SK-N-SH (cell line): Measurements from ENCODE around the gene RRP7A.
"Not testable (repeated sequence)": the region's sequence is repeated elsewhere in the genome, so short reads cannot be mapped to it uniquely, and the experiment has no call there.

ENCODE experiments used
- ELF1 ChIP-seq: IDR thresholded peaks from 2 replicates; pipeline ENCODE4 v1.4.0; 2012
- EP300 ChIP-seq, 2 experiments: IDR thresholded peaks; 2 replicates each; pipeline versions ENCODE4 v1.4.0 to v1.6.1; 2012; ENCODE audit warnings: borderline replicate concordance in 1 of 2, low read depth in 1 of 2, low read length in 1 of 2
- EZH2phosphoT487 ChIP-seq: fragments of 200-600 bp; sonication (generic); IDR thresholded peaks from 2 replicates; pipeline ENCODE4 v1.6.1; 2017; ENCODE audit warnings: low read depth, mixed run types, mild to moderate bottlenecking, antibody characterized with exemption, moderate library complexity, borderline replicate concordance
- IRF3 ChIP-seq: fragments of 150-350 bp; IDR thresholded peaks from 2 replicates; pipeline ENCODE4 v1.6.1; 2016; ENCODE audit warnings: mild to moderate bottlenecking, low read depth, low read length
- MEF2A ChIP-seq: IDR thresholded peaks from 2 replicates; pipeline ENCODE4 v1.4.0; 2012; ENCODE audit warnings: low read depth, borderline replicate concordance
- NFIC ChIP-seq: IDR thresholded peaks from 2 replicates; pipeline ENCODE4 v1.4.0; 2012; ENCODE audit warnings: borderline replicate concordance
- POLR2AphosphoS5 ChIP-seq: IDR thresholded peaks from 2 replicates; pipeline ENCODE4 v1.6.1; 2012; ENCODE audit warnings: low read depth, low read length
- RAD21 ChIP-seq: IDR thresholded peaks from 2 replicates; pipeline ENCODE4 v1.6.1; 2012; ENCODE audit warnings: mild to moderate bottlenecking, low read length
- RCOR1 ChIP-seq: fragments of 150-350 bp; IDR thresholded peaks from 2 replicates; pipeline ENCODE4 v1.6.1; 2017; ENCODE audit warnings: antibody characterized with exemption, low read length
- RFX5 ChIP-seq: IDR thresholded peaks from 2 replicates; pipeline ENCODE4 v1.6.1; 2012; ENCODE audit warnings: mild to moderate bottlenecking, improper control_type of control experiment, low read length
- SIN3A ChIP-seq: IDR thresholded peaks from 2 replicates; pipeline ENCODE4 v1.6.1; 2012; ENCODE audit warnings: low read depth, mild to moderate bottlenecking, low read length, moderate library complexity, borderline replicate concordance
- TF ChIP-seq, protein P1 (sequence below): IDR thresholded peaks from 2 replicates; pipeline ENCODE4 v1.4.0; 2012; ENCODE audit warnings: low read depth, borderline replicate concordance
- TF ChIP-seq, protein P2 (sequence below): fragments of 200-600 bp; sonication (generic); IDR thresholded peaks from 2 replicates; pipeline ENCODE4 v1.6.1; 2017; ENCODE audit warnings: antibody characterized with exemption, mild to moderate bottlenecking, moderate library complexity

- not testable (repeated sequence) for TF ChIP-seq MEF2A; POLR2AphosphoS5; RAD21; IRF3; RFX5; EZH2phosphoT487; EP300 (IDR thresholded peaks at IDR 0.05; ENCODE audit: borderline replicate concordance in 1 of 2, low read depth in 1 of 2, low read length in 1 of 2); NFIC; RCOR1; SIN3A; ELF1
- TF ChIP-seq, protein P1, sequence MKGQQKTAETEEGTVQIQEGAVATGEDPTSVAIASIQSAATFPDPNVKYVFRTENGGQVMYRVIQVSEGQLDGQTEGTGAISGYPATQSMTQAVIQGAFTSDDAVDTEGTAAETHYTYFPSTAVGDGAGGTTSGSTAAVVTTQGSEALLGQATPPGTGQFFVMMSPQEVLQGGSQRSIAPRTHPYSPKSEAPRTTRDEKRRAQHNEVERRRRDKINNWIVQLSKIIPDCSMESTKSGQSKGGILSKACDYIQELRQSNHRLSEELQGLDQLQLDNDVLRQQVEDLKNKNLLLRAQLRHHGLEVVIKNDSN: not testable (repeated sequence)
- TF ChIP-seq, protein P2, sequence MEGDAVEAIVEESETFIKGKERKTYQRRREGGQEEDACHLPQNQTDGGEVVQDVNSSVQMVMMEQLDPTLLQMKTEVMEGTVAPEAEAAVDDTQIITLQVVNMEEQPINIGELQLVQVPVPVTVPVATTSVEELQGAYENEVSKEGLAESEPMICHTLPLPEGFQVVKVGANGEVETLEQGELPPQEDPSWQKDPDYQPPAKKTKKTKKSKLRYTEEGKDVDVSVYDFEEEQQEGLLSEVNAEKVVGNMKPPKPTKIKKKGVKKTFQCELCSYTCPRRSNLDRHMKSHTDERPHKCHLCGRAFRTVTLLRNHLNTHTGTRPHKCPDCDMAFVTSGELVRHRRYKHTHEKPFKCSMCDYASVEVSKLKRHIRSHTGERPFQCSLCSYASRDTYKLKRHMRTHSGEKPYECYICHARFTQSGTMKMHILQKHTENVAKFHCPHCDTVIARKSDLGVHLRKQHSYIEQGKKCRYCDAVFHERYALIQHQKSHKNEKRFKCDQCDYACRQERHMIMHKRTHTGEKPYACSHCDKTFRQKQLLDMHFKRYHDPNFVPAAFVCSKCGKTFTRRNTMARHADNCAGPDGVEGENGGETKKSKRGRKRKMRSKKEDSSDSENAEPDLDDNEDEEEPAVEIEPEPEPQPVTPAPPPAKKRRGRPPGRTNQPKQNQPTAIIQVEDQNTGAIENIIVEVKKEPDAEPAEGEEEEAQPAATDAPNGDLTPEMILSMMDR: not testable (repeated sequence)
Measured at GRCh38 chr22:42514331-42514730, 5.3 kb downstream of the RRP7A start.
